GM23338 (cell line): ENCODE data around the gene SLC6A18.
"Not testable (repeated sequence)": the region's sequence is repeated elsewhere in the genome, so short reads cannot be mapped to it uniquely, and the experiment has no call there.

Source experiments
- CREB1 ChIP-seq: fragments of 250-450 bp; sonication (Bioruptor Pico); IDR thresholded peaks from 2 replicates; pipeline ENCODE4 v1.5.0; 2020; ENCODE audit warnings: low read depth, mild to moderate bottlenecking, moderate library complexity
- EZH2 ChIP-seq: fragments of 200-600 bp; sonication (generic); IDR thresholded peaks from one replicate; pipeline ENCODE4 v1.8.0; 2017; ENCODE audit warnings: antibody characterized with exemption, mild to moderate bottlenecking, low read depth; ENCODE audit not compliant: unreplicated experiment
- EZH2phosphoT487 ChIP-seq: fragments of 200-600 bp; sonication (generic); IDR thresholded peaks from one replicate; pipeline ENCODE4 v1.8.1; 2018; ENCODE audit warnings: antibody characterized with exemption; ENCODE audit not compliant: unreplicated experiment
- JUNB ChIP-seq: IDR thresholded peaks from one replicate; pipeline ENCODE4 v1.6.1; 2016; ENCODE audit warnings: antibody characterized with exemption; ENCODE audit not compliant: unreplicated experiment
- NANOG ChIP-seq: IDR thresholded peaks from 2 replicates; pipeline ENCODE4 v1.6.1; 2016; ENCODE audit warnings: antibody characterized with exemption, borderline replicate concordance
- POLR2AphosphoS5 ChIP-seq: IDR thresholded peaks from 2 replicates; pipeline ENCODE4 v1.6.1; 2016; ENCODE audit warnings: antibody characterized with exemption, low read depth
- TF ChIP-seq, protein P1 (sequence below), 2 experiments: fragments of 200-600 bp in 1 of 2; sonication (generic) in 1 of 2; conservative IDR thresholded peaks; 2 replicates each; pipeline versions ENCODE4 v1.5.1 to v1.6.1; 2016 to 2017; ENCODE audit warnings: antibody characterized with exemption in 2 of 2, low read depth in 2 of 2, mild to moderate bottlenecking in 2 of 2, moderate library complexity in 1 of 2
- TF ChIP-seq, protein P2 (sequence below): IDR thresholded peaks from 2 replicates; pipeline ENCODE4 v1.6.1; 2016; ENCODE audit warnings: antibody characterized with exemption

DNA sequence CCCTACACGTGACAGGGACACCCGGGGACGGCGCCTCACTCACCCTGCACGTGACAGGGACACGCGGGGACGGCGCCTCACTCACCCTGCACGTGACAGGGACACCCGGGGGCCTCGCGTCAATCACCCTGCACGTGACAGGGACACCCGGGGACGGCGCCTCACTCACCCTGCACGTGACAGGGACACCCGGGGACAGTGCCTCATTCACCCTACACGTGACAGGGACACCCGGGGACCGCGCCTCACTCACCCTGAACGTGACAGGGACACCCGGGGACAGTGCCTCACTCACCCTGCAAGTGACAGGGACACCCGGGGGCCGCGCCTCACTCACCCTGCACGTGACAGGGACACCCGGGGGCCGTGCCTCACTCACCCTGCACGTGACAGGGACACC is 64.4 kb downstream of the SLC6A18 start:
- TF ChIP-seq, protein P1, sequence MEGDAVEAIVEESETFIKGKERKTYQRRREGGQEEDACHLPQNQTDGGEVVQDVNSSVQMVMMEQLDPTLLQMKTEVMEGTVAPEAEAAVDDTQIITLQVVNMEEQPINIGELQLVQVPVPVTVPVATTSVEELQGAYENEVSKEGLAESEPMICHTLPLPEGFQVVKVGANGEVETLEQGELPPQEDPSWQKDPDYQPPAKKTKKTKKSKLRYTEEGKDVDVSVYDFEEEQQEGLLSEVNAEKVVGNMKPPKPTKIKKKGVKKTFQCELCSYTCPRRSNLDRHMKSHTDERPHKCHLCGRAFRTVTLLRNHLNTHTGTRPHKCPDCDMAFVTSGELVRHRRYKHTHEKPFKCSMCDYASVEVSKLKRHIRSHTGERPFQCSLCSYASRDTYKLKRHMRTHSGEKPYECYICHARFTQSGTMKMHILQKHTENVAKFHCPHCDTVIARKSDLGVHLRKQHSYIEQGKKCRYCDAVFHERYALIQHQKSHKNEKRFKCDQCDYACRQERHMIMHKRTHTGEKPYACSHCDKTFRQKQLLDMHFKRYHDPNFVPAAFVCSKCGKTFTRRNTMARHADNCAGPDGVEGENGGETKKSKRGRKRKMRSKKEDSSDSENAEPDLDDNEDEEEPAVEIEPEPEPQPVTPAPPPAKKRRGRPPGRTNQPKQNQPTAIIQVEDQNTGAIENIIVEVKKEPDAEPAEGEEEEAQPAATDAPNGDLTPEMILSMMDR (conservative IDR thresholded peaks at IDR 0.05; ENCODE audit: low read depth in 2 of 2): not testable (repeated sequence)
- not testable (repeated sequence) for TF ChIP-seq EZH2phosphoT487; POLR2AphosphoS5; EZH2; NANOG; CREB1 (CRISPR knock-in tag); JUNB
- TF ChIP-seq, protein P2, sequence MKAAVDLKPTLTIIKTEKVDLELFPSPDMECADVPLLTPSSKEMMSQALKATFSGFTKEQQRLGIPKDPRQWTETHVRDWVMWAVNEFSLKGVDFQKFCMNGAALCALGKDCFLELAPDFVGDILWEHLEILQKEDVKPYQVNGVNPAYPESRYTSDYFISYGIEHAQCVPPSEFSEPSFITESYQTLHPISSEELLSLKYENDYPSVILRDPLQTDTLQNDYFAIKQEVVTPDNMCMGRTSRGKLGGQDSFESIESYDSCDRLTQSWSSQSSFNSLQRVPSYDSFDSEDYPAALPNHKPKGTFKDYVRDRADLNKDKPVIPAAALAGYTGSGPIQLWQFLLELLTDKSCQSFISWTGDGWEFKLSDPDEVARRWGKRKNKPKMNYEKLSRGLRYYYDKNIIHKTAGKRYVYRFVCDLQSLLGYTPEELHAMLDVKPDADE: not testable (repeated sequence)
